Measurements from ENCODE around the gene YTHDC1.

YTHDC1 gene

GRCh38 chr4:68359508-68359907 is 9.6 kb upstream of the YTHDC1 start:
- no peak for TF ChIP-seq CTCF (conservative IDR thresholded peaks at IDR 0.05; ENCODE audit: low read length)
- DNase-seq (ENCODE audit: low read depth) = no peak

DNA sequence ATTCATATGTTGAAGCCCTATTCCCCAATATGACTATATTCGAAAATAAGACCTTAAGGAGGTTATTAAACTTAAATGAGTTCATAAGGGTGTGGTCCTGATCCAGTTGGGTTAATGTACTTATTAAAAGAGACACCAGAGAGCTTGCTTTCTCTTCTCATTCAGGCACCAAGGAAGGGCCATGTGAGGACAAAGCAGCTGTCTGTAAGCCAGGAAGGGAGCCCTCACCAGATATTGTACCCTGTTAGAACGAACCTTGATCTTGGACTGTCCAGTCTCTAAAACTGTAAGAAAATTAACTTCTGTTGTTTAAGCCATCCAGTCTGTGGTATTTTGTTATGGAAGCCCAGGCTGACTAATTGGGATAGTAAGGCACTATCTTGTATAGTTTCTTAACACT is 9.1 kb upstream of the YTHDC1 start:
- TF ChIP-seq CTCF (conservative IDR thresholded peaks at IDR 0.05; ENCODE audit: low read length) = no peak
- H3K4me3 ChIP-seq (ENCODE audit: low read length) = no peak overlapping the region
- no peak for DNase-seq (ENCODE audit: low read depth)

More at GRCh38 chr4:68359508-68359907, 9.6 kb upstream of the YTHDC1 start:
- H3K4me3 ChIP-seq (ENCODE audit: low read length) = no peak overlapping the region

- H3K4me3 ChIP-seq (ENCODE audit: low read length) = no peak overlapping the region
- no peak for TF ChIP-seq CTCF (conservative IDR thresholded peaks at IDR 0.05; ENCODE audit: low read length)
- no peak for DNase-seq (ENCODE audit: low read depth)
These were observed 2.9 kb upstream of the YTHDC1 start for GRCh38 chr4:68352791-68353190.

DNA sequence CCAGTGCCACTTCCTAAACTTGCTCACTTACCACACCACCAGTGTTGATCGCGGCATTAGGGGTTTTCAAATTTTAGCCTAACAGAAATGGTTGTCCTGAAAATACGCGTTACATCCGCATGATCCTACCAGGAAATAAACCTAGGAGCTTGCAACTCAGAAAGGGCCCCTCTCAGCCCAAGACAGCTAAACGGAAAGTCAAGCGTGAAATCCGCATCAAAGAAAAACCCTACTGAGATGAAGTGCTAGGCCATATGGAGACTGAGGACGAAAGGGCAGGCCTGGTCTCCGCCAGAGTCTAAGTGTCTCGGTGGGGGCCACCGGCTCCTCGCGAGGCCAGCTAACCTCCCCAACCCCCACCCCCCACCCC is 626 bp downstream of the YTHDC1 start:
- no peak for TF ChIP-seq CTCF (conservative IDR thresholded peaks at IDR 0.05; ENCODE audit: low read length)
- peak; percentile 43 for DNase-seq (ENCODE audit: low read depth)
- peak overlapping the region; percentile 77 for H3K4me3 ChIP-seq (ENCODE audit: low read length)

DNA sequence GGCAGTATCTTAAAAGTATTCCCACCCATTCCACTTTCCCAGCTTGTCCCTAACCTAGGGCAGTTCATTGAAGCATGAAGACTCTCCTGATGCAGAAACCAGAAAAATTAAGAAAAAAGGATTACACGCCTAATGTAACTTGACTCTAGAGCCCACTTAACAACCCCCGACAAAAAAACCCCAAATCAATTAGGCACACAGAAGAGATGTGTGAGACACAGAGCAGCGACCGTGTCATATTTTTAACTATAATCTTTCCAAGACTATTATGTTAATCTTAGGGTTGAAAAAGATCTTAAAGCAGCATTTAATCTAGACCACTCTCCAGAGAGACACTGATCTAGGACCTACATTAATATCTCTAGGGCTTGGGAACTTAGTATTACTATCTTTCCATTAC is 1.3 kb downstream of the YTHDC1 start:
- DNase-seq (ENCODE audit: low read depth) = no peak
- no peak for TF ChIP-seq CTCF (conservative IDR thresholded peaks at IDR 0.05; ENCODE audit: low read length)
- H3K4me3 ChIP-seq (ENCODE audit: low read length) = peak overlapping the region; percentile 77

GRCh38 chr4:68347845-68348244 is 2.0 kb downstream of the YTHDC1 start:
- H3K4me3 ChIP-seq (ENCODE audit: low read length) = peak overlapping the region; percentile 77
- DNase-seq (ENCODE audit: low read depth) = no peak
- no peak for TF ChIP-seq CTCF (conservative IDR thresholded peaks at IDR 0.05; ENCODE audit: low read length)

GRCh38 chr4:68346461-68346860 is 3.4 kb downstream of the YTHDC1 start:
- H3K4me3 ChIP-seq (ENCODE audit: low read length) = no peak overlapping the region; the same call in 1 of the 2 replicates
- TF ChIP-seq CTCF (conservative IDR thresholded peaks at IDR 0.05; ENCODE audit: low read length) = no peak
- DNase-seq (ENCODE audit: low read depth) = no peak
